ENCODE measurements around the gene GCAT. TPM values are rescaled to one million over a fixed set of nuclear protein-coding genes. Genes with fewer than 3 reads are reported as not detected.

The GCAT gene
- total RNA-seq, 1 donor from 2014 or later: 42.7 TPM

GRCh38 chr22:37775785-37776638, 31.7 kb upstream of the GCAT start:
- Histone ChIP-seq H3K36me3 (peaks cover 39% of the 10 kb centered on the region), H3K4me1 (peaks cover 20% of the 10 kb centered on the region), H3K4me3 (no peak overlapping the region), H3K27ac (replicated peaks) (peak overlapping the region; percentile 46), H3K27me3 (ENCODE audit: low read depth) (no peaks in the 10 kb centered on the region), H3K9me3 (replicated peaks) (no peaks in the 10 kb centered on the region)
- no peak for TF ChIP-seq CTCF (IDR thresholded peaks at IDR 0.05; ENCODE audit: borderline replicate concordance)
- no peak for DNase-seq
- intact Hi-C loops (cut with micrococcal nuclease): no loop called here

GRCh38 chr22:37776639-37777005, 31.1 kb upstream of the GCAT start:
- Histone ChIP-seq H3K4me1 (peaks cover 20% of the 10 kb centered on the region), H3K27me3 (ENCODE audit: low read depth) (no peaks in the 10 kb centered on the region), H3K4me3 (no peak overlapping the region), H3K36me3 (peaks cover 33% of the 10 kb centered on the region), H3K27ac (replicated peaks) (peak overlapping the region; percentile 46), H3K9me3 (replicated peaks) (no peaks in the 10 kb centered on the region)
- no peak for DNase-seq
- intact Hi-C loops (cut with micrococcal nuclease): no loop called here
- no peak for TF ChIP-seq CTCF (IDR thresholded peaks at IDR 0.05; ENCODE audit: borderline replicate concordance)

GRCh38 chr22:37777122-37777687, 30.5 kb upstream of the GCAT start:
- no peak for TF ChIP-seq CTCF (IDR thresholded peaks at IDR 0.05; ENCODE audit: borderline replicate concordance)
- peak overlapping the region; percentile 46 for H3K27ac ChIP-seq (replicated peaks)
- no peak for DNase-seq
- no peaks in the 10 kb centered on the region for H3K9me3 ChIP-seq (replicated peaks)
- H3K27me3 ChIP-seq (ENCODE audit: low read depth): no peaks in the 10 kb centered on the region
- intact Hi-C loops (cut with micrococcal nuclease): no loop called here
- peaks cover 23% of the 10 kb centered on the region for H3K4me1 ChIP-seq
- H3K36me3 ChIP-seq: peaks cover 28% of the 10 kb centered on the region
- no peak overlapping the region for H3K4me3 ChIP-seq

GRCh38 chr22:37778370-37779009, 29.2 kb upstream of the GCAT start:
- H3K36me3 ChIP-seq: peaks cover 16% of the 10 kb centered on the region

More at GRCh38 chr22:37778370-37779009, 29.2 kb upstream of the GCAT start:
- no peaks in the 10 kb centered on the region for H3K27me3 ChIP-seq (ENCODE audit: low read depth)
- no peak overlapping the region for H3K27ac ChIP-seq (replicated peaks)
- no peaks in the 10 kb centered on the region for H3K9me3 ChIP-seq (replicated peaks)
- no peak overlapping the region for H3K4me3 ChIP-seq
- no peak for TF ChIP-seq CTCF (IDR thresholded peaks at IDR 0.05; ENCODE audit: borderline replicate concordance)
- DNase-seq: no peak
- peaks cover 32% of the 10 kb centered on the region for H3K4me1 ChIP-seq
- intact Hi-C loops (cut with micrococcal nuclease): no loop called here
